HG03521 (cell line): ENCODE results near the gene NEK9.
"Not testable (repeated sequence)": the region's sequence is repeated elsewhere in the genome, so short reads cannot be mapped to it uniquely, and the experiment has no call there.

ENCODE experiments used
- ATAC-seq: cut with Tn5 transposase; IDR thresholded peaks from one replicate; pipeline ENCODE4 v1.9.1; 2021; ENCODE audit warnings: mild to moderate bottlenecking, moderate library complexity; ENCODE audit not compliant: unreplicated experiment

NEK9 gene

GRCh38 chr14:75068294-75069120 is 58.3 kb downstream of the NEK9 start:
- no peak for ATAC-seq

GRCh38 chr14:75067765-75068164 is 59.1 kb downstream of the NEK9 start:
- ATAC-seq, result not testable (repeated sequence)

- ATAC-seq, result no peak
Measured at GRCh38 chr14:75067212-75067611, 59.6 kb downstream of the NEK9 start.

GRCh38 chr14:75066691-75067090 is 60.2 kb downstream of the NEK9 start:
- ATAC-seq, result no peak

GRCh38 chr14:75064205-75064567 is 62.7 kb downstream of the NEK9 start:
- ATAC-seq, result no peak

GRCh38 chr14:75063491-75064204 is 63.2 kb downstream of the NEK9 start, which contains the start of gene ACYP1:
ACYP1 (minus strand) TSS chr14:75064024; CDS start chr14:75063553, 471 bp downstream.
- ATAC-seq, result peak; percentile 97

- no peak for ATAC-seq
Measured at GRCh38 chr14:75063013-75063412, 63.8 kb downstream of the NEK9 start.

GRCh38 chr14:75060420-75060819 is 66.4 kb downstream of the NEK9 start:
- ATAC-seq, result no peak

GRCh38 chr14:75059642-75060041 is 67.2 kb downstream of the NEK9 start:
- ATAC-seq, result no peak

GRCh38 chr14:75054421-75054820 is 72.4 kb downstream of the NEK9 start:
- ATAC-seq, result no peak

GRCh38 chr14:75053396-75054291 is 73.2 kb downstream of the NEK9 start:
- no peak for ATAC-seq

GRCh38 chr14:75051556-75051899 is 75.3 kb downstream of the NEK9 start:
- no peak for ATAC-seq

GRCh38 chr14:75050852-75051555 is 75.8 kb downstream of the NEK9 start, which contains the start of gene MLH3:
MLH3 (minus strand) TSS chr14:75051467; CDS start chr14:75049655, 1,812 bp downstream.
- ATAC-seq, result peak; percentile 68

GRCh38 chr14:75049731-75050201 is 77.1 kb downstream of the NEK9 start:
- no peak for ATAC-seq

GRCh38 chr14:75049136-75049535 is 77.7 kb downstream of the NEK9 start:
- no peak for ATAC-seq

- no peak for ATAC-seq
Measured at GRCh38 chr14:75048101-75048500, 78.7 kb downstream of the NEK9 start.

- no peak for ATAC-seq
Measured at GRCh38 chr14:75047506-75047905, 79.3 kb downstream of the NEK9 start.

- ATAC-seq, result no peak
Measured at GRCh38 chr14:75046899-75047298, 79.9 kb downstream of the NEK9 start.

GRCh38 chr14:75046275-75046674 is 80.6 kb downstream of the NEK9 start:
- ATAC-seq, result no peak

GRCh38 chr14:75044752-75045151 is 82.1 kb downstream of the NEK9 start:
- ATAC-seq, result no peak
